Thoracic aorta (tissue), 2 donors: Measurements from ENCODE around the gene CYGB. TPM values are rescaled to one million over a fixed set of nuclear protein-coding genes. Genes with fewer than 3 reads are reported as not detected.
"Not testable (repeated sequence)": the region's sequence is repeated elsewhere in the genome, so short reads cannot be mapped to it uniquely, and the experiment has no call there.

Experiments used
- ATAC-seq: fragments of 150-250 bp; one replicate; pipeline ENCODE4 v1.8.0; 2017; ENCODE audit warnings: low read depth; ENCODE audit not compliant: insufficient number of reproducible peaks, low FRiP score
- DNase-seq: peaks from one replicate; pipeline ENCODE4 v3.0.0-alpha.2; 2020; ENCODE audit warnings: low spot score
- H3K27ac ChIP-seq, 2 donors: fragments of 200-600 bp; sonication (generic); 1 replicate in 1 of 2; 2 replicates in 1 of 2; pipeline ENCODE4 v1.5.1; 2016; ENCODE audit warnings: mild to moderate bottlenecking in 2 of 2, moderate library complexity in 2 of 2
- H3K27me3 ChIP-seq: fragments of 200-600 bp; sonication (generic); replicated peaks from 2 replicates; pipeline ENCODE4 v1.6.0; 2016; ENCODE audit warnings: mild to moderate bottlenecking; ENCODE audit not compliant: insufficient read depth
- H3K36me3 ChIP-seq: fragments of 200-600 bp; sonication (generic); one replicate; pipeline ENCODE4 v1.5.1; 2016
- H3K4me1 ChIP-seq, 2 donors: fragments of 200-600 bp; sonication (generic); 1 replicate in 1 of 2; 2 replicates in 1 of 2; pipeline versions ENCODE4 v1.5.1 to v1.6.0; 2016; ENCODE audit warnings: low read depth in 2 of 2, mild to moderate bottlenecking in 1 of 2; ENCODE audit not compliant: control insufficient read depth in 1 of 2
- H3K4me3 ChIP-seq: fragments of 200-600 bp; sonication (generic); 2 replicates; pipeline ENCODE4 v1.5.1; 2016; ENCODE audit warnings: mild to moderate bottlenecking
- H3K9me3 ChIP-seq: fragments of 200-600 bp; sonication (generic); 2 replicates; pipeline ENCODE4 v1.5.1; 2016
- CTCF ChIP-seq: fragments of 200-600 bp; sonication (generic); IDR thresholded peaks from one replicate; pipeline ENCODE4 v1.5.1; 2019; ENCODE audit warnings: antibody characterized with exemption
- total RNA-seq, 2 donors: library from RNA; depleted of rRNA; stranded (reverse); fragments of >200 nt; gene quantifications; one replicate each; pipeline versions ENCODE4 v1.1.0 to v1.2.3, GENCODE V29; 2016

The CYGB gene
- total RNA-seq, 2 donors from 2014 or later: 8.3 to 17.7 TPM

DNA sequence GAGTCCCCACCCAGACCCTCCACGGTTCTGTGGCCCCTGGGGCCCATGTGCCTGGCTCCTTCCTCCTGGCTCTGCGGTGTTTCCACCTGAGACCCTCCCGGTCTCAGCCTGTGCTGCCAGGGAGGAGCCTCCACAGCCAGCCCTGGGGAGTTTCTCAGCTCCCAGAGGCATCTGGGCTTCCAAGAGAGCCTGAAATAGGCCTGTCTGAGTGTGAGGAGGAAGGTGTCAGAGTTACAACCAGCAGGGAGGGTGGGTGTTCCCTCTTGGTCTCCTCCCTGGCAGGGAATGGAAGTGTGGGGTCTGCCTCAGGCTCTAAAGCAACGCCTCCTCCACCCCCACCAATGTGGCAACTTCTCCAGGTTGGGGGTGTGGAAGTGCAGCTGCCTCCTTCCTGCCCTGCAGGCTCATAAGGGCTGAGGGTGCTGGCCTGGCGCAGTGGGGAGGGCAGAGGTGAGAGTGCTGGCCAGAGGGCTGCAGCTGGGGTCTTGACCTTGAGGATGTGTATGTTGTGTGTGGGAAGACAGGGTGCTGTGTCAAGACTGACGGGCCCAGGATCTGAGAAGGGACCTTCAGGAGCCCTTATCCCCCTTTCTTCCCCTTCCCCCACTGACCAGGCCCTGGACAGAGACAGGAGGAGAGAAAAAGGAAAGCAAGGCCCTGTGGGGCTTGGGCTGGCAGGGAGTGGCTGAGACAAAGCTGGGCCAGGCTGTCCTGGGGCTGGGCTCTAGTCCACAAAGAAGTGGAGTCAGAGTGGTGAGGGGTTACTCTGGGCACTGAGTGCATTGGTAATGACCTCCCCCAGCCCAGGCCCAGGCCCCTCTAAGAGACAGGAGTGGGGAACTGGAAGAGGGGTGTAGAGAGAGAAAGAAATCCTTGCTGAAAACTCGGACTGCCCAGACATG lies 2.4 kb downstream of the CYGB start:
- no peaks in the 10 kb centered on the region for H3K9me3 ChIP-seq
- no peak for TF ChIP-seq CTCF
- H3K27me3 ChIP-seq: peaks cover 5% of the 10 kb centered on the region
- ATAC-seq: no peak
- no peak overlapping the region for H3K4me3 ChIP-seq
- DNase-seq: no peak
- no peak overlapping the region for H3K27ac ChIP-seq
- no peaks in the 10 kb centered on the region for H3K36me3 ChIP-seq
- H3K4me1 ChIP-seq: peaks cover 11 to 28% of the 10 kb centered on the region in 2 donors

DNA sequence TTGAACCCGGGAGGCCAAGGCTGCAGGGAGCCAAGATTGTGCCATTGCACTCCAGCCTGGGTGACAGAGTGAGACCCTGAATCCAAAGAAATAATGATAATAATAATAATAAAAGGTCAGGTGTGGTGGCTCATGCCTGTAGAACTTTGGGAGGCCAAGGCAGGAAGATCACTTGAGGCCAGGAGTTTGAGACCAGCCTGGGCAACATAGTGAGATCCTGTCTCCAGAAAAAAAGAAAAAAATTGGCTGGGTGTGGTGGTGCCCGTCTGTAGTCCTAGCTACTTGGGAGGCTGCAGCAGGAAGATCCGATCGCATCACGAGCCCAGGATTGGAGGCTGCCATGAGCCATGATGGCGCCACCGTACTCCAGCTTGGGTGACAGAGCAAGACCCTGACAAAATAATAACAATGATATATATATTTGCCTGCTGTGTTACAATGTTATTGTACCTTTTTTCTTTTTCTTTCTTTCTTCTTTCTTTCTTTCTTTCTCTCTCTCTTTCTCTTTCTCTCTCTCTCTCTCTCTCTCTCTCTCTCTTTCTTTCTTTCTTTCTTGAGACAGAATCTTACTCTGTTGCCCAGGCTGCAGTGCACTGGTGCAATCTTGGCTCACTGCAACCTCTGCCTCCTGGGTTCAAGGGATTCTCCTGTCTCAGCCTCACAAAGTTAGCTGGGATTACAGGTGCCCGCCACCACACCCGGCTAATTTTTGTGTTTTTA lies 3.7 kb downstream of the CYGB start:
- H3K36me3 ChIP-seq, DNase-seq, H3K27ac ChIP-seq, ATAC-seq, H3K9me3 ChIP-seq, H3K27me3 ChIP-seq, H3K4me3 ChIP-seq: not testable (repeated sequence)
- peaks cover 23 to 40% of the 10 kb centered on the region in 2 donors for H3K4me1 ChIP-seq

DNA sequence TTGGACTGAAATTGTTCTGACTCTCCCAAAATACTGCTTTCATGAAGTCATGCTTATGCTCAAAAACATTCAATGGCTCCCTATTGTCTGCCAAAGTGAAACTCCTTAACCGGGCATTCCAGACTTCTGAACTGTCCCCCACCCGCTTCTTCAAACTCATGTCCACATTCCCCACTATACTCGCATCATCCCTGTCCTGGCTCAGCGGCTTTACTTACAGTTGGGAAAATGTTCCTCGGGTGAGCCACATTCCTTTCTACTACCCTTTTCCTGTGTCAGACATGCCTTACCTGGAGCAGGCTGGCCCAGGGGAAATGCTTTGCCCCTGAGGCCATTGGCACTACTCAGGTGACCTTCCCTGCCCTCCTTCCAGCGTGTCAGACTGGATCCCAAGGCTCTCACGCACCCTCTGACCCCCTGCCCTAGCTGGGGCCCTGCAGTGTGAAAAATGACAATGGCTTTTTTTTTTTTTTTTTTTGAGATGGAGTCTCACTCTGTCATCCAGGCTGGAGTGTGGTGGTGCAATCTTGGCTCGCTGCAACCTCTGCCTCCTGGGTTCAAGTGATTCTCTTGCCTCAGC lies 5.3 kb downstream of the CYGB start:
- H3K27ac ChIP-seq: no peak overlapping the region
- DNase-seq (no peak), ATAC-seq (no peak)
- no peaks in the 10 kb centered on the region for H3K27me3 ChIP-seq
- no peaks in the 10 kb centered on the region for H3K9me3 ChIP-seq
- H3K4me3 ChIP-seq: no peak overlapping the region
- TF ChIP-seq CTCF: no peak
- H3K4me1 ChIP-seq: peaks cover 32 to 44% of the 10 kb centered on the region in 2 donors
- no peaks in the 10 kb centered on the region for H3K36me3 ChIP-seq

- DNase-seq: no peak
- peak overlapping the region in 1 of 2 donors; percentile 92 for H3K27ac ChIP-seq
- H3K4me3 ChIP-seq: no peak overlapping the region
- ATAC-seq: no peak
- no peaks in the 10 kb centered on the region for H3K36me3 ChIP-seq
- TF ChIP-seq CTCF: no peak
- no peaks in the 10 kb centered on the region for H3K27me3 ChIP-seq
- H3K9me3 ChIP-seq: no peaks in the 10 kb centered on the region
- H3K4me1 ChIP-seq: peaks cover 35 to 40% of the 10 kb centered on the region in 2 donors
These were observed 5.9 kb downstream of the CYGB start for GRCh38 chr17:76531486-76532038.

DNA sequence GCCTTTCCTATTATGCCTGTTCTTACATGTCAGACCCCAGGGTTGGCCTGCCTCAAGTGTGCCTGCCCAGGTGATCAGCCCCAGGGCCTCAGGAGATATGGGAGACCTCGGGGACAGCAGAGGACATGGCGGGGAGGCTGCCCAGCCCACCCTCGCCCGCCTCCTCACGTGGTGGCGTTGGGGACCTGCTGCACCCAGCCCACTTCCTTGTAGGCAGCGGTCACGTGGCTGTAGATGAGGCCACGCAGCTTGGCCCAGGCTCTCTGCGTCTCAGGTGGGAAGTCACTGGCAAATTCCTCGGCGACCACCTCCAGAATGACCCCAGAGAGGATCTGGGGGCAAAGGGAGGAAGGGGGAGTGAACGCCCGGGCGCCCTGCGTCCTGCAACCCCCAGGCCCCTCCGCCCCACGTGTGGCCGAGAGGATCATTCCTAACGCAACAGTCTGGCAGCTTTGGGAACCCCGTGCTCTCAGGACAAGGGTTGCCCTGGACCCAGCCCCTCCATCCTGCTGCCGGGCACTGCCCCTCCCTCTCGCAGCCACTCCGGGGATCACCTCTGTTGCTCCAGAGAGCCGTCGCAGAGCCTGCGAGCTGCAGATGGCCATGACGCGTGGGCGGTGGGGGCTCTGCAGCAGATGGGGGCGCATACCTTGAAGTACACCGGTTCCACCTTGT lies 6.6 kb downstream of the CYGB start:
- peaks cover 35 to 40% of the 10 kb centered on the region in 2 donors for H3K4me1 ChIP-seq
- H3K36me3 ChIP-seq: no peaks in the 10 kb centered on the region
- H3K27me3 ChIP-seq: no peaks in the 10 kb centered on the region
- ATAC-seq (no peak), DNase-seq (no peak)
- no peak overlapping the region for H3K4me3 ChIP-seq
- H3K27ac ChIP-seq: peak overlapping the region; percentile 86 to 92
- H3K9me3 ChIP-seq: no peaks in the 10 kb centered on the region
- TF ChIP-seq CTCF: no peak
